Glomerular visceral epithelial cell (primary cell): Measurements from ENCODE around the gene CPAMD8.
"Not testable (repeated sequence)": the region's sequence is repeated elsewhere in the genome, so short reads cannot be mapped to it uniquely, and the experiment has no call there.

Experiments used
- DNase-seq: peaks from one replicate; pipeline ENCODE4 v3.0.0-alpha.2; 2016; ENCODE audit errors: extremely low spot score

Gene CPAMD8

GRCh38 chr19:16946951-16947940 is 79.4 kb downstream of the CPAMD8 start:
- DNase-seq, result no peak

DNA sequence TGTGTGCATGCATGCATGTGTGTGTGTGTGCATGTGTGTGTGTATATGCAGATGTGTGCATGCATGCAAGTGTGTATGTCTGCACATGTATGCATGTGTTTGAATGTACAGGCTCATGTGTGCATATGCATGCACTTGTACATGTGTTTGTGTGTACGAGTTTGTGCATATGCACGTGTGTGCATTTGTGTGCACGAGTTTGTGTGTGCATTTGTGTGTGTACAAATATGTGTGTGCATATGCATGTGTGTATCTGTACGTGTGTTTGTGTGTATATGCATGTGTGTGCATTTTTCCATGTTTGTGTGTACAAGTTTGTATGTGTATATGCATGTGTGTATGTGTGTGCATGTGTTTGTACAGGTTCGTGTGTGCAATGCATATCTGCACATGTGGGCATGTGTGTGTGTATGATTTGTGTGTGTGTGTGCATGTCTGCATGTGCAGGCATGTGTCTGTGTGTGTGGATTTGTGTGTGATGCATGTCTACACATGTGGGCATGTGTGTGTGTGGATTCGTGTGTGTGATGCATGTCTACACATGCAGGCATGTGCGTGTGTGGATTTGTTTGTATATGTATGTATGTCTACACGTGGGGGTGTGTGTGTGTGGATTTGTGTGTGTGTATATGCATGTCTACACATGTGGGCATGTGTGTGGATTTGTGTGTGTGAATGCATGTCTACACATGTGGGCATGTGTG is 80.7 kb downstream of the CPAMD8 start:
- no peak for DNase-seq

GRCh38 chr19:16945364-16945714 is 81.3 kb downstream of the CPAMD8 start:
- DNase-seq, result no peak

DNA sequence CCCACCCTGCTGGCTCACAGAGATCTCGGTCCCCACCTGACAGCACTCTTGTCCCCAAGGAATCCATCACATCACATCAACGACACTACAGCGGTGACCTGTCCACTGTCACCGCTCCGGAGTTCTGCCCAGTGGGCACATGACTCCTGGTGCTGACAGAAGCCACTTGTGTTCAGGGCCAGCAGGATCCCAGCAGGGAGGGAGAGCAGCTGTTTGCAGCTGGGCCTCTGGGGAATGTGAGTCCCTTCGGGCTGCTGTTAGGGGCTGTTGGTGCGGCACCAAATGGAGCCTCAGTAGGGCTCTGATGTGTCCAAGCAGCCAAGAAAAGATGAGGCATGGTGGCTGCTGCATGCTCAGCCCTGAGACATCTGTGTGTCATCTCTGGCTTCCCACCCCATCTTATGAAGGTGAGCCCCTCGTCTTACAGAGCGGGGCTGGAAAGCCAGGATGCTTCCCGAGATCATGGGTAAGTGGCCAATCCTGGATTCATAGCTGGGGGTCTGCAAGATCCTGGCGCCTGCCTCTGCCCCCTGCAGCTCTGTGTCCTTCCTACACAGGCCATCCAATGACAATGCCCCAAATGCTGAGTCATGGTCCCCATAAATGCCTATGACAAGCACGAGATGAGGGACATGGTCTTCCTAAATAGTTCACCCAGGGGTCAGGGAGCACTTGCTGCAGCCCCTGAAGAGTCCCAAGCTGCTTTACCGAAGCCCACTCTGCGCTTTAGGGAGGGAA is 81.8 kb downstream of the CPAMD8 start:
- no peak for DNase-seq

- no peak for DNase-seq
Measured at GRCh38 chr19:16943942-16944625, 82.5 kb downstream of the CPAMD8 start.

DNA sequence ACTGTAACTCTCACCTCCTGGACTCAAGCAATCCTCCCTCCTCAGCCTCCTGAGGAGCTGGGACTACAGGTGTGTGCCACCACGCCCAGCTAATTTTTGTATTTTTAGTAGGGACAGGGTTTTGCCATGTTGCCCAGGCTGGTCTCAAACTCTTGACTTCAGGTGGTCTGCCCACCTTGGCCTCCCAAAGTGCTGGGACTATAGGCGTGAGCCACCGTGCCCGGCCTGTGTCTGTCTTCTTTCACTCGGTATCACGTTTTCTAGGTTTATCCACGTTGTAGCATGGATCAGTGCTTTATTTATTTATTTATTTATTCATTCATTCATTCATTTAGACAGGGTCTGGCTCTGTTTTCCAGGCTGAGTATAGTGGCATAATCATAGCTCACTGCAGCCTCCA is 83.5 kb downstream of the CPAMD8 start:
- not testable (repeated sequence) for DNase-seq

DNA sequence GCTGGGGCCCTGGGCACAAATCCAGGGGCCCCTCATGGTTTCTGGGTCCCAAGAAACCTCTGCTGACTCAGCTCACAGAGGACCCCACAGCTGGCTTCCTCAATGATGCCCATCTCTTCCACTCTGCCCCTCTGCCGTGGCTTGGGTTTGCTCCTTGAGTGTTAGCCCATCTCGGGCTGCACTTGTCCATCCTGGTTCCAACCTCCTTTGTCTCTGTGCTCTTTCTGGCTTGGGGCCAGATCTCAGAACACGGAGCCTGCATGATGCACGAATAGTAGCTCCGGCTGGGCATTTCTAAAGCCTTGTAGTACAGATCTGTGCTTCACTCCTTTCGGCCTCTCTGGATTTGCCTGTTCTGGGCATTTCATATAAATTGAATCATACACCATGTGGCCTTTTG is 84.0 kb downstream of the CPAMD8 start:
- no peak for DNase-seq

DNA sequence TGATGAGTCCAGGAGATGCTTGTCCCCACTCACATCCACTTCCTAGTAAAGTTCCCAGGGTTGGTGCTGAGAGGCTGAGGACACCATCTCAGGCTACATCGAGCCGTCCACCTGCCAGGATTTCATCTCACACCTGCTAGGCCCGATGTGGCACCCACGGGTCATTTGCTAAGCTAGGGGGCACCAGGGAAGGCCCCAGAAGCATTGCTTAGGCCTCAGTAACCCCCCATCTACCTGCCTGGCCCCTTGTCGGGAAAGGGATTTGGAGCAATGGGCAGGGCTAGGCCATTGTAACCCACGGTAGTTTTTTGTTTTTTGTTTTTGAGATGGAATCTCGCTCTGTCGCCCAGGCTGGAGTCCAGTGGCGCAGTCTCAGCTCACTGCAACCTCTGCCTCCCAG is 86.0 kb downstream of the CPAMD8 start:
- no peak for DNase-seq

- not testable (repeated sequence) for DNase-seq
Measured at GRCh38 chr19:16940063-16940462, 86.5 kb downstream of the CPAMD8 start.

DNA sequence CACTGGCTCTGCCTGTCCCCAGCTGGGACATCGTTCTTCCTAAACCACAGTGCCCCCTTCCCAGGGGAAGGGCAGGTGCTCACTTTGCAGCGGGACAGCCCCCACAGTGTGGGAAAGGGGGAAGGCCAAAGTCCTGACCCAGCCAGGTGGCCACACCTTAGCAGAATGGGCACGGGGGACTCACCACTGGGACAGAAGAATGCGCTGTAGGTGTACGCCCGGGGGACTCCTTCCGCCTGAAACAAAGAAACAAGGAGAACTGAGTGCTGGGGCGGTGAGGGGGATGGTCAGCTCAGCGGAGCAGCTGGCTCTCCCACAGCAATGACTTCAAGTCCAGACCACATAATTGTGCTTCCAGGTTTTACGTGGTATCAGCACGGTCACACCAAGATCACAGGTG is 88.4 kb downstream of the CPAMD8 start:
- DNase-seq, result no peak

- DNase-seq, result not testable (repeated sequence)
Measured at GRCh38 chr19:16937796-16938195, 88.8 kb downstream of the CPAMD8 start.

- no peak for DNase-seq
Measured at GRCh38 chr19:16936901-16937300, 89.7 kb downstream of the CPAMD8 start.

- DNase-seq, result no peak
Measured at GRCh38 chr19:16934489-16934888, 92.1 kb downstream of the CPAMD8 start.

DNA sequence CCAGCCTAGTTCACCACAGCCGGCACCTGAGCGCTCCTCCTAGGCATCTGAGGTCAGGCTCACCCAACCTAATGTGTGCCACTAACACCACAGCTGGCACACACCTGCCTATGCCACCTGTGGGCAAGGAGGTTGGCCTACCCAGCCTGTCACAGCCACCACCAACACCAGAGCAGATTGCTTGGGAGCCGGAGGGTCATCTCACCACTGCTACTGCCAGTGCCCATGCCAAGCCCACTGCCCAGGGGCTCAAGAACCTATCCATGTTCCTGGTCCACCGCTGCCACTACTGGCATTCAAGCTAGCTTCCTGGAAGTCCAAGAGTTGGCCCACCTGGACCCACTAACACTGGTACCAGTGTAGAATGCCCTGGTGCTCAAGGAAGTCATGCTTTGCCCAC is 95.3 kb downstream of the CPAMD8 start:
- no peak for DNase-seq

- DNase-seq, result no peak
Measured at GRCh38 chr19:16930753-16931152, 95.9 kb downstream of the CPAMD8 start.

DNA sequence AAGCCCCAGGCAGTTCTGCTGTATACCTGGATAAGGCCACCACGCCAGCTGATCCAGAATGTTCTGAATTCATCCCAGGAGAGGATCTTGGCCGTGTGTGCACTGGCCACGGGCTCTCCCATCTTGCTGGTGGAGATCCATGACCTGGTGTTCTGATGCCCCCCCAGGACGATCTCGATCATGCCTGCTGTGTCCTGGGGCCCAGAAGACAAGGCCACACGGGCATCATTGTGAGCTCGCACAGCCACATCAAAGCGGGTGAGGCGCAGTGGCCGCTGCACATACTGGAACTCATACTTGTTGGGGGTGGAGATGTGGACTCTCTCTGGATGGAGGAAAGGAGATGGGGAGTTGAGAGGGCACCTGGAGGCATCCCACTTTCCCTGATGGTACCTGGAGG is 97.7 kb downstream of the CPAMD8 start:
- DNase-seq, result no peak

GRCh38 chr19:16928351-16928750 is 98.3 kb downstream of the CPAMD8 start:
- DNase-seq, result no peak

GRCh38 chr19:16927883-16928282 is 98.7 kb downstream of the CPAMD8 start:
- no peak for DNase-seq

DNA sequence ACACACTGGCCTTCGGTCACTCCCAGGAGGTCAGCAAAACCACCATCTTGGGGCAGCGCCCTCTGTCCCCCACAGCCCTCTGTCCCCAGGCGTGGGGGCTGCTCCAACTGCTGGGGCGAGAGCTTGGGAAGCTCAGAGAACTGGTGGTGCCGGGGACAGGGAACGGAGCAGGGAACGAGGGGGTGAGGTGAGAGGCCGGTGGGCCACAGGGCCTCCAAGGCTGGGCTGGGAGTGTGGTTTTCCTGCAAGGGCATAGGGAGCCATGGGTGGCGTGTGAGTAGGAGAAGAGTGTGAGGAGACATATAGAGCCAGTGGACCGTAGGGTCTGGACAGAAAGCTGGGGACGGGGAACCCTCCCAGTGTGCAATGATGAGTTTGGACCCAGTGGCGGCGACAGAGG is 103.7 kb downstream of the CPAMD8 start:
- no peak for DNase-seq

GRCh38 chr19:16922592-16922934 is 104.0 kb downstream of the CPAMD8 start:
- DNase-seq, result no peak

GRCh38 chr19:16921766-16922591 is 104.6 kb downstream of the CPAMD8 start:
- DNase-seq, result no peak
